Activated naive CD4-positive, alpha-beta T cell treated with anti-CD3 and anti-CD28 coated beads, Interleukin-2, amount 50 U/mL, for 24 hours (primary cell): ENCODE measurements around the gene APOL1.
A peak's percentile ranks its signal among the peaks of the same experiment; 100 is the strongest.

Source experiments
- H3K27ac Mint-ChIP-seq: one replicate; pipeline ENCODE4 v1.8.0; 2021; ENCODE audit warnings: mild to moderate bottlenecking, mixed read lengths
- H3K27me3 Mint-ChIP-seq: one replicate; pipeline ENCODE4 v1.8.0; 2021; ENCODE audit warnings: mixed read lengths
- H3K36me3 Mint-ChIP-seq: one replicate; pipeline ENCODE4 v1.8.0; 2021; ENCODE audit warnings: mixed read lengths
- H3K4me1 Mint-ChIP-seq: one replicate; pipeline ENCODE4 v1.8.0; 2021; ENCODE audit warnings: mixed read lengths
- H3K4me3 Mint-ChIP-seq: one replicate; pipeline ENCODE4 v1.8.0; 2021; ENCODE audit warnings: mild to moderate bottlenecking, mixed read lengths
- H3K9me3 Mint-ChIP-seq: one replicate; pipeline ENCODE4 v1.8.0; 2021; ENCODE audit warnings: mixed read lengths

APOL1 gene

DNA sequence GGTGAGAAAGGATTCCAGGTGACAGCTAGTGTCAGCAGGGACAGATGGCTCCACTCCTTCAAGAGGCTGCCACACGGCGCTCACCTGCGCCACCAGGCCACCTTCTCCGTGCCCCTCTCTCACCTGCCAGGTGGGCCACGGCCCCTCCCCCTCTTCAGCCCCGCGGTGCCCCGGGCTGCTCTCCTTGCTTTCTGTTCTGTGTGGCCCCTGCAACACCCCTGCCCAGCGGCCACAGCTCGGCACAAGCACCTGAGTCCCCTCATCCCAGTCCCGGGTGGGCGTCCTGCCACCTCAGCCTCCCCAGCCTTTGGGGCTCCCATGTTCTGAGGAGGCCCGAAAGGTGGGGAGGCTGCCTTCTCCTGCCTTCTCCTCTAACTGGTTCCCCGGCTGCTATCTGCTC, 46.4 kb downstream of the APOL1 start:
- Mint-ChIP-seq H3K36me3 (peaks cover 23% of the 10 kb centered on the region), H3K27ac (no peak overlapping the region), H3K4me3 (no peak overlapping the region), H3K4me1 (peaks cover 9% of the 10 kb centered on the region), H3K27me3 (no peaks in the 10 kb centered on the region), H3K9me3 (no peaks in the 10 kb centered on the region)

DNA sequence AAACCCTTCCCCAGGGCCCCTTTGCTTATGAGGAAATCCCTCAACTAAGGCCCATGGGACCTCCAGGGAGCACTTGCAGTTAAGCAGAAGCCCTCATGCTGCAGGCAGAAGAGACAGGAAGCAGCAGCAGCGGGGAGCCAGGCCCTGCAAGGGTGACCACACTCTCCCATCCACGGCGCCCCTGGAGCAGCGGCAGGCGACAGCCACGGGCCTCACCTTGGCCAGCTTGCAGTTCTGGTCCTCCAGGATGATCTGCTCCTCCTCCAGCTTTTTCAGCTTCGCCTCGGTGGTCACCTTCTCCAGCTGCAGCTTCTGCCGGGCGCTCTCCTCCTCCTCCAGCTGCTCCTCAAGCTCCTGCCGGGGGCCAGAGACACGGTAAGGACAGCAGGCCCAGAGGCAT, 47.0 kb downstream of the APOL1 start:
- Mint-ChIP-seq H3K4me3 (no peak overlapping the region), H3K36me3 (peaks cover 21% of the 10 kb centered on the region), H3K27me3 (no peaks in the 10 kb centered on the region), H3K4me1 (peaks cover 9% of the 10 kb centered on the region), H3K9me3 (no peaks in the 10 kb centered on the region), H3K27ac (no peak overlapping the region)

DNA sequence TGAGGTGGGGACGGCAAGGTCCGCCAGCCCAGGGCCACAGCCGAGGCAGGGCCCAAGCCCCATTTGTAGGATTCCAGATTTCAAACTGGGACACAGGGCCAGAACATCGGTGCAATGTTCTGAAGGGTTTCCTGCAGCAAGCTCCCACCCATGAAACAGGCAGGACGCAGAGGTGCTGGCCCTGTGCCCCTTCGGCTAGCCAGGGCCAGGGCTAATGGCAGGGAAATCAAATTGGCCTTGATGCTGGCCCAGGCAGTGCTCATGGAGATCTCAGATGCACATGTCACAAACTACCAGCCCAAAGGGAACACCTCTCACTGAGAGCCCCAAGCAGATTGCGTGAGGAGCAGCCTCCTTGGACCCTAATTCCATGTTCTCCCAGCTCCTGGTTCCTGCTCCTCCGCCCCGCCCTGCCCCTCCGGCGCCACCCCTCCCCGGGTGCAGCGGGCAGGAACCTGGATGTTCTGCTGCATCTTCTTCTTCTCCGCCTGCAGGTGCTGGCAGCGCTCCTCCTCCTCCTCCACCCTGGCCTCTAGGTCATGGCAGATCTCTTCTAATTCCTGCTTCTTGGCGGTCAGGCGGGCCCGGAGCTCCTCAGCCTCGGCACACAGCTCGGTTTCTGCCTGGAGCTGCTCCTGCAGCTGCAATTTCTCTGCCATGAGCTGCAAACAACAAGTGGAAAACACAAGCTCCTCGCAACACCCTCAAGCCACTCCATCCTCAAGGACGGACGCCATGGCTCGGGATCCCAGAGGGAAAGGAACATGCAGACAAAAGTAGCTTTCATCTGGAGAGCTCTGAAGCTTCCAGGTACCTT, 47.7 kb downstream of the APOL1 start:
- Mint-ChIP-seq H3K36me3 (peaks cover 18% of the 10 kb centered on the region), H3K27me3 (no peaks in the 10 kb centered on the region), H3K27ac (no peak overlapping the region), H3K4me1 (peaks cover 9% of the 10 kb centered on the region), H3K9me3 (no peaks in the 10 kb centered on the region), H3K4me3 (no peak overlapping the region)

DNA sequence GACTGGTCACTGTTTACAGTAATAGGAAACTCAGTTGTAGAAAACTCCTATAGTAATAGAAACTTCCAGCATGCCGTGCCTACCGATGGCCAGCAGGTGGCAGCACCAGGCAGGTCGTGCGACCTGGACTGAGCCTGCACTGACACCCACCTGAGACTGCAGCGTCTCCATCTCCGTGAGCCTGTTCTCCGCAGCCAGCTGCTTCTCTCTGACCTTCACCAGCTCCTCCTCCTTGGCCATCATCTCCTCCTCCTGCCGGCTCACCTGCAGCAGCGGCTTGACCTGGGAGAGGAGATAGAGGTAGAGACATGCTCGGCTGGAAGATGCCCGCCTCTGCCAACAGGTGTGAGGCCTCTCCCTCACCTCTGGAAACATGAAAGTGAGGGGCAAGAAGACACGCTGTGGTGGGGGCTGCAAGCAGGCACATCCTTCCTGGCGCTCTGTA, 48.5 kb downstream of the APOL1 start:
- H3K4me1 Mint-ChIP-seq = peaks cover 9% of the 10 kb centered on the region
- peaks cover 15% of the 10 kb centered on the region for H3K36me3 Mint-ChIP-seq
- no peaks in the 10 kb centered on the region for H3K9me3 Mint-ChIP-seq
- peak overlapping the region; percentile 55 for H3K27ac Mint-ChIP-seq
- H3K27me3 Mint-ChIP-seq = no peaks in the 10 kb centered on the region
- no peak overlapping the region for H3K4me3 Mint-ChIP-seq

DNA sequence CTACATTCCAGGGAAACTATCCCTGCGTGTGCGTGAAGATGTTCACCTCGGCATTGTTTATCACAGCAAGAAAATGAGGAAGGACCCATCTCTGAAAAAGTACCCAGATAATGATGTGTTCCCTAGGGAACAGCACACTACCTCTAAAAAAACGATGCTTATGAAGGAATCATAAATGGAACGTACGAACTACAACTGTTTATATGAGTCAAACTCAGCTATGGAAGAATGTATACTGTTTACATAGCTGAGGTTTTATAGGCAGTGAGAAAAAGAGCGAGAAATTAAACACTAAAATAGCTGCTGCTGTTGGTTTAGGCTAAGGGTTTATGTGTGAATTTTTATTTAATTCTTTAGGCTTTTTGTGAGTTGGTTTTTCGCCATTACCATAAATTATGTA, 48.9 kb downstream of the APOL1 start:
- Mint-ChIP-seq H3K36me3 (peaks cover 14% of the 10 kb centered on the region), H3K4me1 (peaks cover 9% of the 10 kb centered on the region), H3K4me3 (no peak overlapping the region)

DNA sequence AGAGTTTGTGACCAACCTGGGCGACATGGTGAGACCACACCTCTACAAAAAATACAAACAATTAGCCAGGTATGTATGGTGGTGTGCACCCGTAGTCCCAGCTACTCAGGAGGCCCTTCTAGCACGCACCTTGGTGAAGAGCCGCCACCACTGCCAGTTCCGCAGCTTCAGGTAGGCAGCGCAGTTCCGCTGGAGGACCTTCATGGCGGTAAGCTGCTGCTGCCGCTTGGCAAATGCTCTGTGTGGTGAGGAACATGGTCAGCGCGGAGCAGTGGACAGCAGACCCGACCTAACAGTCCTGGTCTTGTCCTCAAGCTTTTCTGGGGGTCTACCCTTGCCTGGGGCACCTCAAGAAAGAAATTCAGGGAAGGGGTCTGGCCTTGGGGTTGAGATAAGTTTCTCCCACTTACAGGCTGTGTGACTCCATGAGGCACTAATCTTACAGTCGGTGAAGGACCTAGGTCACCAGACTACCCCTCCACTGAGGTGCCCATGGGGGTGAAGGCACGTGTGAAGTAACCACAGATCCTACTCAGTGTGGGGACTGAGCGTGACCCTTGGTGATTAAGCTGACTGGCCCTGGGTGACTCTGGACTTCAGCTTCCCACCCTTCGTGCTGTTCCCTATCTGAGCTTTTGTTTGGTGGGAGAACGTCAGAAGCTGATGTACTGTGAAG, 49.6 kb downstream of the APOL1 start:
- peak overlapping the region; percentile 62 for H3K27ac Mint-ChIP-seq

More for the DNA sequence above, 48.9 kb downstream of the APOL1 start:
- H3K27ac Mint-ChIP-seq = peak overlapping the region; percentile 55
- no peaks in the 10 kb centered on the region for H3K9me3 Mint-ChIP-seq
- no peaks in the 10 kb centered on the region for H3K27me3 Mint-ChIP-seq

DNA sequence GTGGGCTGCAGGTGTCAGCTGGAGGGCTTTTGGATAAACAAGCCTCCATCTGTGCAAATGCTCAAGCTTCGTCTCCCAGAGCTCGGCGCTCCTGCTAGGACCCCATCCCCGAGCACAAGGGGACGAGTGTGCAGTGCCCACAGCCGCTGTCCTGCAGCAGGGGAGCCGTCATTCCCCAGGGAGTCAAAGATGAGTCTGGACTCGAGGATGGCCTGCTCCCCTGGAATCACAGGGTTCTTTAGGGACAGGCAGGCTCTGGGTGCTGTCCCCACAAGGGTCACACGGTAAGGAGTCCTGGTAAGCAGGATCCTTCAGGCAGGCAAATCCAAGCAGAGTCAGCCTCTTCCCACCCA, 50.2 kb downstream of the APOL1 start:
- no peaks in the 10 kb centered on the region for H3K9me3 Mint-ChIP-seq
- peaks cover 7% of the 10 kb centered on the region for H3K36me3 Mint-ChIP-seq
- H3K27me3 Mint-ChIP-seq = no peaks in the 10 kb centered on the region
- H3K4me3 Mint-ChIP-seq = no peak overlapping the region
- peaks cover 9% of the 10 kb centered on the region for H3K4me1 Mint-ChIP-seq
- H3K27ac Mint-ChIP-seq = peak overlapping the region; percentile 62

More for the DNA sequence above, 49.6 kb downstream of the APOL1 start:
- H3K4me1 Mint-ChIP-seq = peaks cover 9% of the 10 kb centered on the region
- peaks cover 7% of the 10 kb centered on the region for H3K36me3 Mint-ChIP-seq
- no peaks in the 10 kb centered on the region for H3K9me3 Mint-ChIP-seq
- H3K27me3 Mint-ChIP-seq = no peaks in the 10 kb centered on the region
- H3K4me3 Mint-ChIP-seq = no peak overlapping the region

DNA sequence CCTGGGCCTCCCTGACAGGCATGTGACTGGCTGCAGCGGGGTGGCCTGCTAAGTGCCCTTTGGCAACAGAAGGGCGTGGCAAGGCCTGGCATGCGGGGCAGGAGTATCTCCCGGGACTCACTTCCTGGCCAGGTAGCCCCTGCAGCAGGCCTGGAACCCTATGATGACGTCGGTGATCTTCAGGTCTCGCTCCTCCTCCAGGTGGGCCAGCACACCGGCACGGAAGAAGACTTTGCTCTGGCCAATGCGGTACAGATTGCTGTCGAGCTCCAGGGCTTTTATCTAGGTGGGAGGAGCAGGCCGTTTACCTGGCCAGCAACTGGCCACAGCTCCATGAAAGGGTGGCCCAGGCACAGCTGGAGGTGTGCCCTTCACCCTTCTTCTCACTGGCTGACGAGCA, 50.9 kb downstream of the APOL1 start:
- Mint-ChIP-seq H3K27ac (no peak overlapping the region), H3K4me3 (no peak overlapping the region), H3K27me3 (no peaks in the 10 kb centered on the region), H3K4me1 (peaks cover 9% of the 10 kb centered on the region), H3K9me3 (no peaks in the 10 kb centered on the region), H3K36me3 (peaks cover 10% of the 10 kb centered on the region)

DNA sequence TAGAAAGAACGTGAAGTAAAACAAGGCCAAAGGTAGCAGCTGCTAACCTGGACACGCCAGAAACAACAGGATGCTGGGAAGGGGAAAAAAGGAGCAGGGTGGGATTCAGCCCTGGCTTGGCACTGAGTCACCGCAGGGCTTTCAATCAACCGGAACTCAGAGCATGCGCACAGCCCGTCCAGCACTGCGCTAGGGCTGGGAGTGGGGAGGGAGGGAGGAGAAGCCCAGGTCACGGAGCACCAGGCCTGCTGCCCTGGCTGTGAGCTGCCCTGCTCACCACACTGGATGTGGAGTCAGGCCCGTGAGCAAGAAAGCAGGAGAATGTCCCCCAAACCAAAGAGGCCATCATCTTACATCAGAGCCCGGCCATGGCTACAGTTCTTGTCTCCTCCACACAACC, 51.5 kb downstream of the APOL1 start:
- Mint-ChIP-seq H3K27ac (no peak overlapping the region), H3K4me1 (peaks cover 9% of the 10 kb centered on the region), H3K9me3 (no peaks in the 10 kb centered on the region), H3K36me3 (peaks cover 11% of the 10 kb centered on the region), H3K4me3 (no peak overlapping the region), H3K27me3 (no peaks in the 10 kb centered on the region)

DNA sequence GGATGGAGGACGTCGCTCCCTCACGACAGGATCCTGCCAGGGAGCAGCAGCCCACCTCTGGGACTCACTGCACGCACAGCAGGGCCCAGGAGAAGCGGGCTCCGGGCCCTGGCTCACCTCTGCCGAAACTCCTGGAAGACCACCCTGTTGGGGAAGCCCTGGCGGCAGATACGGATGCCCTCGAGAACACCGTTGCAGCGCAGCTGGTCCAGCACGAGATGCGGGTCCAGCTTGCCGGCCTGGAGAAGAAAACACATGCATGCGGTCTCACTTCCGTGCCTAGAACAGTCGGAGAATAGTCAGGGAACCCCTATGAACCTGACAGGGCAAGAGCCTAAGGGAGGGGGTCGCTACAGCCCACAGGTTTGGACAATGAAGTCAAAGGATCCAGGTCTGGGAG, 52.9 kb downstream of the APOL1 start:
- Mint-ChIP-seq H3K9me3 (no peaks in the 10 kb centered on the region), H3K36me3 (peaks cover 10% of the 10 kb centered on the region), H3K4me1 (peaks cover 8% of the 10 kb centered on the region), H3K4me3 (no peak overlapping the region), H3K27me3 (no peaks in the 10 kb centered on the region), H3K27ac (no peak overlapping the region)

DNA sequence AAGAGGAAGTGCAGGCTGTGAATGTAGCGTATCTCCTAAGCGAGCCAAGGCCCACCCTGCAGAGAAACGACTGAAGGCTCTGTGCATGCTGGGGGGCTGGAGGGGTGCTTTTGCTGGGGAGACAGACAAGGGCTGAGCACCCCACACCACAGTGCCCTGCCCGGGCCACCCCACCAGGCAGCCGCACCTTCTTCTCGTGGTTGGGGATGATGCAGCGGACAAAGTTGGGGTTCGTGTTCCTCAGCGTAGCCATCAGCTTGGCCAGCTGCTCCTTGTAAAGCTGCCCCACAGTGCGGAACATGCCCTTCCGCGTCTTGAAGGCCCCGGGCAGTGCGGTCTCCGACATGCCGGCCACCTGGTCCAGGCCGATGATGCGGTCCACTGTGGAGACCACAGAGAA, 53.3 kb downstream of the APOL1 start:
- Mint-ChIP-seq H3K4me3 (no peak overlapping the region), H3K9me3 (no peaks in the 10 kb centered on the region), H3K36me3 (peaks cover 9% of the 10 kb centered on the region), H3K4me1 (peaks cover 6% of the 10 kb centered on the region), H3K27ac (no peak overlapping the region), H3K27me3 (no peaks in the 10 kb centered on the region)

DNA sequence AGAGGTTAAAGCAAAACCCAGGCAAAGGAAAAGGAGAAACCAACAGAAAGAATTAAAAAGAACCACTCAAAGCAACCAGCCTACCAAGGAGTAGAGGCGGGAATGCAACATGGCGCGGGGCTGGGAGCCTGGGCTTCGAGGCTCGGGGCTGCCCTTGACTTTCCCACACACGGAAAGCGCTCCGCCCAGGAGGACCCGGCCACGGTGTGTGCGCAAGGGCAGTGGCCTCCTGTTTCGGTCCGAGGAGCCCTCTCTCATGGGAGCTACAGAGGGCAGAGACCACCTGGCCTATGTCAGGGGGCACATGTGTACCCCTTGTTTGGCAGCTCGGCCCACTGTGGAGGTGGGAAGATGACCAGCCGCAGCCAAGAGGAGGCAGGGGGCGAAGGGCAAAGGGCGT, 55.9 kb downstream of the APOL1 start:
- Mint-ChIP-seq H3K4me3 (no peak overlapping the region), H3K4me1 (no peaks in the 10 kb centered on the region), H3K27ac (peak overlapping the region; percentile 88), H3K9me3 (no peaks in the 10 kb centered on the region), H3K36me3 (peaks cover 8% of the 10 kb centered on the region), H3K27me3 (no peaks in the 10 kb centered on the region)

DNA sequence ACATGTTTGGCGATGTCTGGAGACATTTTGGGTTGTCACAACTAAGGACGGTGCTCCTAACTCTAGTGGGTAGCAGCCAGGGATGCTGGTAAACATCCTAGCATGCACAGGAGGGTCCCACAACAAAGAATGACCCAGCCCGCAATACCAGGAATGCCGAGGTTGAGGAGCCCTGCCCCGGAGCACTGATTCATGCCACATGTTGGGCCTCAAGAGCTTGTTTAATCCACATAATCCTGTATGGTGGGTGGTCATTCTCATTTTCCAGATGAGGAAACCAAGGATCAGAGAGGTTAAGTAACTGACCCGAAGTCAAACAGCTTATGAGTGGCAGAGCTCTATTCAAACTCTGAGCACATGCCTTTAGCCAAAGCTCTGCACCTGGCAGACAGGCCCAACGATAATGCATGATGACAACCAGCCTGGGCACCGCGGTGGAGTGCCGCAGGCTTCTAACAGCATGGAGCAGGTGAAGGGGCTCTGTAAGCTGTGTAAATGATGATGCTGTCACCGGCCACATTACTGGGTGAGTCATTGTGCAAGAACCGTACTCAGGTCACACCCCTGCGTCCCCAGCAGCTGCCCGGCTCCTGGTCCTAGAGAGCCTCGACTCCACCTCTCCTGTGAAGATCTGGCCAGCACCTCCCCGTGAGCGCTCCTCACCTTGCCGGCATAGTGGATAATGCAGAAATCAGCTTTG, 58.6 kb downstream of the APOL1 start:
- H3K36me3 Mint-ChIP-seq = peaks cover 7% of the 10 kb centered on the region

DNA sequence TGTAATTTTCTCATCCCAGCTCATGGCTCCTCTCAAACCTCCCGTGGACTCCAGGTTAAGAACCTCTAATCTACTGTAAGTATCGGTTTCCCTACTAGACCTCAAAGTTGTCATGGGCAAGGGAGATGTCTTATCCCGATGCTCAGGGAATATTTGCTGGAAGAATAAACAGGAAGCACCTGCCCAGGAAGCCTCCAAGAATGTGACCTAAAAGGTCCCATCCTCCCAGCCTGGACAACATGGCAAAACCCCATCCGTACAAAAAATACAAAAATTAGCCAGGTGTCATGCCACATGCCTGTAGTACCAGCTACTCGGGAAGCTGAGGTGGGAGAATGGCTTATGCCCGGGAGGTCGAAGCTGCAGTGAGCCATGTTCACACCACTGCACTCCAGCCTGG, 62.4 kb downstream of the APOL1 start:
- H3K4me3 Mint-ChIP-seq = no peak overlapping the region
- H3K27me3 Mint-ChIP-seq = no peaks in the 10 kb centered on the region
- H3K36me3 Mint-ChIP-seq = peaks cover 9% of the 10 kb centered on the region
- no peak overlapping the region for H3K27ac Mint-ChIP-seq
- H3K9me3 Mint-ChIP-seq = no peaks in the 10 kb centered on the region
- H3K4me1 Mint-ChIP-seq = no peaks in the 10 kb centered on the region

More for the DNA sequence above, 58.6 kb downstream of the APOL1 start:
- Mint-ChIP-seq H3K4me1 (no peaks in the 10 kb centered on the region), H3K9me3 (no peaks in the 10 kb centered on the region), H3K27me3 (no peaks in the 10 kb centered on the region), H3K27ac (peak overlapping the region; percentile 65), H3K4me3 (no peak overlapping the region)

DNA sequence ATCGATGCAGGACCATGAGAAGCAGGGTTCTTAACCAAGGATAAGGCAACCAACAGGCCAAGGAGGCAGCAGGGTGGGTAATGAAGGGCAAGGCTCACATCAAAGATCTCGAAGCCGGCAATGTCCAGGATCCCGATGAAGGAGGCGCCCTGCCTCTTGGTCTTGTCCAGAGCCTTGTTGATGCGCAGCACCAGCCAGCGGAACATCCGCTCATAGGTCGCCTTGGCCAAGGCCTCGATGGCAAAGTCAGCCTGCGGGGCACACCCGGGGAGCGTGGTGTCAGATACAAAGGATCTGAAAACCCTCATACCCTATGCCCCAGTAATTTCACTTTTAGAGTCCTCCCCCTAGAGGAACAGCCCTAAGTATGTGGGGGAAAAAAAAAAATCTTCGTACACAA, 63.5 kb downstream of the APOL1 start:
- Mint-ChIP-seq H3K4me3 (no peak overlapping the region), H3K9me3 (no peaks in the 10 kb centered on the region), H3K4me1 (no peaks in the 10 kb centered on the region), H3K27me3 (no peaks in the 10 kb centered on the region), H3K36me3 (peaks cover 10% of the 10 kb centered on the region), H3K27ac (peak overlapping the region; percentile 62)
